Mucosa of descending colon (tissue), 3 donors: Measurements from ENCODE around the gene CHAC1. TPM values are rescaled to one million over a fixed set of nuclear protein-coding genes. Genes with fewer than 3 reads are reported as not detected.

Experiments used
- ATAC-seq: fragments of 200-7000 bp; cut with Tn5 transposase; one replicate; pipeline ENCODE4 v1.9.1; 2020; ENCODE audit warnings: mild to moderate bottlenecking, moderate library complexity
- DNase-seq, 3 donors: peaks; one replicate each; pipeline ENCODE4 v3.0.0-alpha.2; 2020
- H3K36me3 ChIP-seq: fragments of 200-600 bp; one replicate; pipeline ENCODE4 v1.8.0; 2021; ENCODE audit warnings: low read depth, mild to moderate bottlenecking
- H3K4me1 ChIP-seq: fragments of 200-600 bp; one replicate; pipeline ENCODE4 v1.8.0; 2021; ENCODE audit warnings: low read depth, mild to moderate bottlenecking
- H3K4me3 ChIP-seq: fragments of 200-600 bp; one replicate; pipeline ENCODE4 v1.8.0; 2021; ENCODE audit warnings: mild to moderate bottlenecking
- H3K9me3 ChIP-seq: fragments of 200-600 bp; one replicate; pipeline ENCODE4 v1.8.0; 2021; ENCODE audit warnings: mild to moderate bottlenecking
- intact Hi-C, 2 donors: fragments of 100-400 bp; cut with DNase I in 1 of 2; cut with micrococcal nuclease in 1 of 2; formaldehyde crosslinking; loops; one replicate each; pipeline versions ENCODE4 v1.11.0 to v1.11.1; 2022; cut with DNase I, micrococcal nuclease
- total RNA-seq, 3 donors: library from RNA; stranded (reverse); fragmentation: NEBNext Ultra II Directional in 2 of 3; extraction: Animal tissue kit (Norgen Biotek cat#: 25700) in 2 of 3; gene quantifications; one replicate each; pipeline versions ENCODE4 v1.2.1 to v1.2.4, GENCODE V29; 2021 to 2023
- TF ChIP-seq, protein P1 (sequence below): fragments of 200-600 bp; IDR thresholded peaks from one replicate; pipeline ENCODE4 v1.8.0; 2022; ENCODE audit warnings: antibody characterized with exemption, mild to moderate bottlenecking
- donor health status: DM: no; HTN: no; CAD: no; lungs with moderate emphysema.
- donor health status: DM: no; HTN: no; CAD: no.
- donor health status: DM: no; HTN: yes; CAD: no.

The CHAC1 gene
- total RNA-seq, 3 donors from 2014 or later = 0.69 to 3.1 (median 2.6) TPM

DNA sequence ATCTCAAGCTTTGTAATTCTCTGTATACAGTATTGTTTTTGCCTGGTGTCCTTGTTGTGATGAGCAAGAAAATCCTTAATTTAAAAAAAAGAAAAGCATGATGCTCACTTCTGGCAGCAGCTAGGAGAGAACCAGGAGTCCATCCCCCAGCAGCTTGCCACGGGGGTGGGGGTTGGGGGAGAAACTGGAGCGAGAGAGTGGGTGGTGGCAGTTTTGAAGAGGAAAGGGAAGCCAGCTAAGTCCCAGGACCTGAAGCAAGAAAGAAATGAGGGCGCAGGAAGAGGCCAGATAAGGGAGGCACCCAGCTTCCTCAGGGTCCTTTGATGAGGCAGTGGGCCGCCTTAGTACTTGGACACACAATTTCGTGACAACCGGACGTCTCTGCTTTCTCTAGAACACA, 23.5 kb downstream of the CHAC1 start:
- TF ChIP-seq, protein P1, sequence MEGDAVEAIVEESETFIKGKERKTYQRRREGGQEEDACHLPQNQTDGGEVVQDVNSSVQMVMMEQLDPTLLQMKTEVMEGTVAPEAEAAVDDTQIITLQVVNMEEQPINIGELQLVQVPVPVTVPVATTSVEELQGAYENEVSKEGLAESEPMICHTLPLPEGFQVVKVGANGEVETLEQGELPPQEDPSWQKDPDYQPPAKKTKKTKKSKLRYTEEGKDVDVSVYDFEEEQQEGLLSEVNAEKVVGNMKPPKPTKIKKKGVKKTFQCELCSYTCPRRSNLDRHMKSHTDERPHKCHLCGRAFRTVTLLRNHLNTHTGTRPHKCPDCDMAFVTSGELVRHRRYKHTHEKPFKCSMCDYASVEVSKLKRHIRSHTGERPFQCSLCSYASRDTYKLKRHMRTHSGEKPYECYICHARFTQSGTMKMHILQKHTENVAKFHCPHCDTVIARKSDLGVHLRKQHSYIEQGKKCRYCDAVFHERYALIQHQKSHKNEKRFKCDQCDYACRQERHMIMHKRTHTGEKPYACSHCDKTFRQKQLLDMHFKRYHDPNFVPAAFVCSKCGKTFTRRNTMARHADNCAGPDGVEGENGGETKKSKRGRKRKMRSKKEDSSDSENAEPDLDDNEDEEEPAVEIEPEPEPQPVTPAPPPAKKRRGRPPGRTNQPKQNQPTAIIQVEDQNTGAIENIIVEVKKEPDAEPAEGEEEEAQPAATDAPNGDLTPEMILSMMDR = no peak
- intact Hi-C loops = no loop called here
- no peak overlapping the region for H3K4me3 ChIP-seq
- no peaks in the 10 kb centered on the region for H3K9me3 ChIP-seq
- H3K4me1 ChIP-seq = no peaks in the 10 kb centered on the region
- DNase-seq (no peak), ATAC-seq (no peak)
- peaks cover 8% of the 10 kb centered on the region for H3K36me3 ChIP-seq

DNA sequence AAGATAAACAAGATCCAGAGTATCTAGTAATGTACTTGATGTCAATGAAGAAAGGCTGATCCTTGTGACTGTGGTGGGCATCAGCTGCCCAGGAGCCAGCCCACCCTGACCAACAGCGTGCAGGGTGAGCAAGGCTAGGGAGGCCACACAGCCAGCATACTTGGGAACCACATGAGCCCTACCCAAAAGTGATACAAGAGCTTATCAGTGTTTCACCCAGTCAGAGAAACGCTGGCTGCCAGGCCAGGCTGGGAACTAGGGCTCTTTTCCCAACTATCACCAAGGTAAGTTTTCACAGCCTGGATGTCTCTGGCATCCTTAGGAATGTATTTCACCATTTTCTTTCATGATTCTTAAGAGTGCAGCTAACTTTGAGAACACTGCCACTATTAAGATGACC, 24.9 kb downstream of the CHAC1 start:
- intact Hi-C loops = no loop called here
- no peaks in the 10 kb centered on the region for H3K4me1 ChIP-seq
- DNase-seq (no peak), ATAC-seq (no peak)
- H3K36me3 ChIP-seq = peaks cover 15% of the 10 kb centered on the region
- no peak overlapping the region for H3K4me3 ChIP-seq
- TF ChIP-seq, protein P1 = no peak
- H3K9me3 ChIP-seq = no peaks in the 10 kb centered on the region

DNA sequence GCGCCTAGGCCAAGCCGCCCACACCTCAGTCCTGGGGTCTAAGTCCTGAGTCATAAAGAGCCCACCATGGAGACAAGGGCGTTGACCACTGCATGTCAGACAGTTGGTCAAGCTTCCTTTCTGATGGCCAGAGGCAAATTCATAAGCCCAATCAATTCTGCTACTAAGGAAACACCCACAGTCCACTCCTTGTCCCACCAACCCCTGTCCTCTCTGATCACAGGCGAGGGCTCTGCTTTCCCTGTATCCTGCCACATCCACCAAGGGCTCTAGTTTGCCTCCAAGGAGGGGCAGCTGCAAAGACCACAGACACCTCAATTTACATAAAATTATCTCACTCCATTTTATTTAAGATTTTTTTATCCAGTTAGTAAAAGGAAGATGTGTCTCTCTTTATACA, 25.3 kb downstream of the CHAC1 start:
- peaks cover 16% of the 10 kb centered on the region for H3K36me3 ChIP-seq
- TF ChIP-seq, protein P1 = no peak
- no peaks in the 10 kb centered on the region for H3K9me3 ChIP-seq
- intact Hi-C loops = no loop called here
- no peak for DNase-seq
- H3K4me1 ChIP-seq = no peaks in the 10 kb centered on the region
- H3K4me3 ChIP-seq = no peak overlapping the region
- no peak for ATAC-seq

DNA sequence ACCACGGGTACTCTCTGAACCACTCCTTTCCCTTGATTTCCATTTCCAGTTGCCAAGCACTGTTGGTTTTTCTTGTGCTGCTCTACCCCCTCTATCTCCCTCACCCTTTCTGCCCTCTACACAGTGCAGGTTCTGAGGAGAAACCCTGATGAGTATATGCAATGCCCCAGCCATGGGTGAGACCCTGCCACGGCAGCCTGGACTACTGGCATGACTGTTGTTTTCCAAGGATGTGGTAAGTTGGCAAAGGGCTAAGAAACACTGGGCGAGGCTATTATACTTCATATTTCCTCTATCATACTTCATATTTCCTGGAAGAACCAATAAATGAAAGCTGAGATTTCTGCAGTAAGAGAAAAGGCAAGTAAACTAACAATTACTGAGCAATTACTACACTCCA, 27.9 kb downstream of the CHAC1 start:
- DNase-seq (no peak), ATAC-seq (no peak)
- Histone ChIP-seq H3K36me3 (peaks cover 21% of the 10 kb centered on the region), H3K9me3 (no peaks in the 10 kb centered on the region), H3K4me1 (no peaks in the 10 kb centered on the region), H3K4me3 (no peak overlapping the region)
- intact Hi-C loops = no loop called here
- TF ChIP-seq, protein P1 = no peak

DNA sequence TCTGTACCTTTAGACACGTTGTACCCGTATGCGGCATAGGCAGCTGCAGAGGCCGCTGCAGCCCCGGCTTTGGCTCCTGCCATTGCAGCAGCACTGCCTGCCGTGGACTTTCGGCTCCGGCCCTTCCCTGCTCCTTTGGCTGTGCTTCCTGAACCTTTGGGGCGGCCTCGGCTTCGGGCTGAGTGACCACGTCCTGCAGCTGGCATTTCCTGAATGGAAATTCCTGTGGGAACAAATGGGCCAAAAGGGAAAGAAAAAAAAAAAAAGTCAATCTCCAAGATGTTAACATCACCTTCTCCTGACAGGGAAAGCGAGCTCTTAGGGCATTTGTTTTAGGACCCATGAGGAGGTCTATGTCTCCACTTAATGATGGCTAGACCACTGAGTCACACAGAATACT, 29.6 kb downstream of the CHAC1 start:
- ATAC-seq (no peak), DNase-seq (no peak)
- Histone ChIP-seq H3K9me3 (no peaks in the 10 kb centered on the region), H3K4me1 (no peaks in the 10 kb centered on the region), H3K36me3 (peaks cover 21% of the 10 kb centered on the region), H3K4me3 (no peak overlapping the region)
- TF ChIP-seq, protein P1 = no peak
- intact Hi-C loops = no loop called here

DNA sequence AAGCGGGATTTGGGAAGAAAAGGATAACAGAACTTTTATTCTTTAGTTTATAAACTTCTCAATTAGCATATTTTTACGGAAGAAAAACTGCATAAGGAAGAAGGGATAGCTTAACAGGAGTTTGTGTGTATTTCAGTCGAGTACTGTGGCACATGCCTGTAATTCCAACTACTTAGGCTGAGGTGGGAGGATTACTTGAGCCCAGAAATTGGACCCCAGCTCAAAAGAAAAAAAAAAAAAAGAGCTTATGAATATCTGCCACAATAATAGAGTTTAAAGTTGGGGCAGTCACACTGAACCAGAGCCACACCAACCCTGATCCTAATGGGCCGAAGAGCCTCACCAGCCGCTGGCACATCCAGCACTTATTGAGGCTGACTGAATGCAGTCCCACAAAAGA, 31.1 kb downstream of the CHAC1 start:
- TF ChIP-seq, protein P1 = no peak
- ATAC-seq = no peak
- intact Hi-C loops = no loop called here
- peaks cover 16% of the 10 kb centered on the region for H3K36me3 ChIP-seq
- H3K4me1 ChIP-seq = no peaks in the 10 kb centered on the region
- no peak overlapping the region for H3K4me3 ChIP-seq
- DNase-seq = no peak
- H3K9me3 ChIP-seq = no peaks in the 10 kb centered on the region
